GF-D8 (cell line): Measurements from ENCODE around the gene PPP1R1B.
"Not testable (repeated sequence)": the region's sequence is repeated elsewhere in the genome, so short reads cannot be mapped to it uniquely, and the experiment has no call there.

ENCODE experiments used
- DNase-seq: peaks from one replicate; lab custom pipeline; 2025; lab: John Stamatoyannopoulos, UW

Gene PPP1R1B

GRCh38 chr17:39626171-39627046 is at the start of gene PPP1R1B:
PPP1R1B (plus strand) TSS chr17:39626952; CDS start chr17:39627393, 441 bp downstream.
- DNase-seq = no peak

- DNase-seq = no peak
Observed at GRCh38 chr17:39578272-39578671, 48.5 kb upstream of the PPP1R1B start.

GRCh38 chr17:39579318-39580081 is 47.3 kb upstream of the PPP1R1B start:
- no peak for DNase-seq

DNA sequence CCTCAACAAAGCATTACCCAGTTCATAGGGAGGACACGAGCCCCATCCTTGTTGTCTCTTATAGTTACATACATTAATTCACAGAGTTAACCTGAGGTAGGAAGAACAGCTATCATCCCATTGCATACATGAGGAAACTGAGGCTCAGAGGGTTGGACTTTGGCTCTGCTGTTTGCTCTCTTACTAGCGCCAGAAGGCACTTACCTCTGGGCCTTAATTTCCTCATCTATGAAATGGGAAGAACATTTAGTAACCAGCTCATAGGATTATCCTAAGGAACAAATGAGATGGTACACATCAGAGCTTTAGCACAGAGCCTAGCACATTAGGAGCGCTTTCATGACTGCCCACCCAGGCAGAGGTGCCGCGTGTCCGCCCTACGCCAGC is 46.7 kb upstream of the PPP1R1B start:
- no peak for DNase-seq

DNA sequence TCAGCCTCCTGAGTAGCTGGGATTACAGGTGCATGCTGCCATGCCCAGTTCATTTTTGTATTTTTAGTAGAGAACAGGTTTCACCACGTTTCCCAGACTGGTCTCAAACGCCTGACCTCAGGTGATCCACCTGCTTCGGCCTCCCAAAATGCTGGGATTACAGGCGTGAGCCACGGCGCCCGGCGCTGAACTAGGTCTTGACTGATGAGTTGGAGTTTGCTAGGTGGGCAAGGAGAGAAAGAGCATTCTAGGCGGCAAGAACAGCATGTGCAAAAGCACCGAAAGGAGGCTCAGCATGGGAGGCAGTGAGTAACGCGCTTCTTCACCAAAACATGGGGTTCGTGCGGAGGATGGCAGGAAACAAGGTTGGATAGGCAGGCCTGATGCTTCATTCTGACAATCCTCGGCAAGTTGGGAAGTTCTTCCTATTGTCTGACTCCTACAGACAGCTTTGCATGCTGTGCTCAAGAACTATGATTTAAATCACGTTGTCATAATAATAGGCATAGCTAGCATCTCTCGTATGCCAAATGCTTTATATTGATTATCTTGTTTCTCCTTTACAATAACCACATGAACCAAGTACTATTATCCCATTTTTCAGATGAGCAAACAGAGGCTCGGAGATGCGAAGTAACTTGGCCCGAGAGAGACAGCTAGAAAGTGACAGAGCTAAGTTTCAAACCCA is 45.5 kb upstream of the PPP1R1B start:
- DNase-seq = no peak

DNA sequence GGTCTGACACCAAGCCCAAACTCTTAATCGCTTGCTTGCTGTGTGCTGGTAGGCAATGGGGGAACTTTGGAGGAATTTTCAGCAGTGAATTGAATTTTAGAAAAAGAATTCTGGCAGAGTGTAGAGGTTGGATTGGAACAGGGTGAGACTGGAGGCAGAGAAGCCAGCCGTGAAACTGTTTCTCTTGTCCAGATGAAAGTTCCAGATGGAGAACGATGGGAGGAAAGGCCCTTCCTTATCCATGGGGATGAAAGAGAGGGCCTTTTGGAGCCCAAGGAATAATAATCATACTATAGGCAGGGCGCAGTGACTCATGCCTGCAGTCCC is 45.0 kb upstream of the PPP1R1B start:
- DNase-seq = no peak

DNA sequence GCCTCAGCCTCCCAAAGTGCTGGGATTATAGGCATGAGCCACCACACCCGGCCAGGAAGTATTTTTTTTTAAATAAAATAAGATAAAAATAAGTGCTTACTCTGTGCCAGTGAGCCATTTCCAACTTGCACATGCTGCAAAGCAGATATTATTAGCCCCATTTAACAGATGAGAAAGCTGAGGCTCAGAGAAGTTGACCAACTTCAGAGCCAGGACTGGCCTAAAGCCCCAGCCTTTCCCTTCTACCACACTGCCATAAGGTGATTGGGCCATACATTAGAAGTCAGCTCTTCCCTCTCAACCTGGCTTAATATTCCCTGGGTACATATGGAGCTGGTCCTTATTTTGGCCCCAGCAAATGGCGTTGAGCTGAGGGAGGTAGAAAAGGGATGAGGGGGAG is 44.1 kb upstream of the PPP1R1B start:
- DNase-seq = no peak

DNA sequence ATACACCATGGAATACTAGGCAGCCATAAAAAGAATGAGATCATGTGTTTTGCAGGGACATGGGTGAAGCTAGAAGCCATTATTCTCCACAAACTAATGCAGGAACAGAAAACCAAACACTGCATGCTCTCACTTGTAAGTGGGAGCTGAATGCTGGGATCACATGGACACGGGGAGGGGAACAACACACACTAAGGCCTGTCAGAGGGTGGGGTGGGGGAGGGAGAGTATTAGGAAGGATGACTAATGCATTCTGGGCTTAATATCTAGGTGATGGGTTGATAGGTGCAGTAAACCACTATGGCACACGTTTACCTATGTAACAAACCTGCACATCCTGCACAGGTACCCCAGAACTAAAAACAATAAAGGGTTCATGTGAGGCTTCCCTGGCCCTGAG is 36.6 kb upstream of the PPP1R1B start:
- not testable (repeated sequence) for DNase-seq

DNA sequence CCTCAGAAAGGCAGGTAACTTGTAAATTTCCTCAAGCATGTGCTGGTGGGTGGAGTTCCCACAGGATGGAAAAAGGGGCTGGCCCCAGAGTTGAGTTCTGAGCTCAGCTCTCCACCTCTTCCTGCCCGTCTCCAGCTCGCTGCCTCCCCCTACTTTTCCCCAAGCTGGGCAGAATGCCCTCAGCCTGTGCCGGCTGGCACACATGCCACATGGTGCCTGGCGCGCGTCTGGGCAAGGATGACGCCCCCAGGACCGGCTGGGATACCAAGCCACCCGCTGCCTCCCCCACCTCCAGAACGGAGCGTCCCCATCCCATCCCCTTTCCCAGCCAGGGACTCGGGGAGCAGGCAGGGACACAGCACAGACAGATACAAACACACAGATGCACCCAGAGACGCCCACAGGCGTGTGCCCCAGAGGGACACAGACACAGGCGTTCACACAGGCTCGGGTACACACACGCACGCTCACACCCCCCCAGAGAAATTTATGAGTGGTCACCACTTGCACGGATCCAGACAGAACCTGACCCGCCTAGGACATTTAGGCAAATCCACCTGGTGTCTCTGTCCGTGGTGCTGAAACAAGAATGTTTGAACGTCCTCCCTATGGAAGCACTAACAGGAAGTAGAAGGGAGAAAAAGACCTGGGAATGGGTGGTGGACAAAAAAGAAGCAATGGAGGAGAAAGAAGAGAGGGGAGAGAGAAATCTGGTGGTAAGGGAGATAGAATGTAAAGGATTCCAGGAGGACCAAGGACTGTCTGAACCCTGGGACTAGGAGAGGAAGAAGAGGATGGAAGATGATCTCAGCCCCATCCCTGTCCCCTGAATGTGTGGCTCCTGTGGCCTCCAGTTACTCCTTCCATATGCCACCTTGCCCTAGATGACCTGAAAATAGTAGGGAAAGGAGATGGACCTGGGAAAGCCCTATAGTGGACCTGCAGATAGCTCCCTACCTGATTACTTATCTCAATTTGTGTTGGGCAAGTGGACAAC is 34.5 kb upstream of the PPP1R1B start:
- no peak for DNase-seq

- no peak for DNase-seq
Observed at GRCh38 chr17:39593371-39593770, 33.4 kb upstream of the PPP1R1B start.

GRCh38 chr17:39595294-39595693 is 31.5 kb upstream of the PPP1R1B start:
- no peak for DNase-seq

DNA sequence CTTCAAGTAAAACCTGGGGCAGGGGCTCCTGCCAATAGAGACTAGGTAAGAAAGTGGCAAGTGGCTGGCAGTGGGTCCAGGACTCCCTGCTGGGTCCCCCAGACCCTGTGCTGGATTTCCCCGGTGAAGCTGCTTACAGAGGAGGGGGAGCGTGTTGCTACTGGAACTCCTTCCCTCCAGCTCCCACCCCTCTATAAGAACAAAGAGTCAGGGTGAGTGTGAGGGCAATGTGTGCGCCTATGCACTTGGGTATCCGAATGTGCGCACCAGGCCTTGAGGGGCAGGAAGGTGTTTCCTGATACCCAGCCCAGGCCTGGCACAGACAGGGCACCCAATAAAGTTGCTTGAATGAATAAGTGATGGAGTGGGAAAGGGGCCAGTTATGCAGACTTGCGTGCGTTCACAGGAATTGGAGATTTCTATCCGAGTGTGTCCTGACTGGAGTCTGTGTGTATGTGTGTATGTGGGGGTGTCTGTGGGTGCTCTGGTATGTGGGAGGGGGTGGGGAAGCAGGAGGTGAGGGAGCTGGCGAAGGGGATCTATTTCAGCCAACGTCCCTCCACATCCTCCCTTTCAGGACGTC is 30.7 kb upstream of the PPP1R1B start:
- DNase-seq = no peak

DNA sequence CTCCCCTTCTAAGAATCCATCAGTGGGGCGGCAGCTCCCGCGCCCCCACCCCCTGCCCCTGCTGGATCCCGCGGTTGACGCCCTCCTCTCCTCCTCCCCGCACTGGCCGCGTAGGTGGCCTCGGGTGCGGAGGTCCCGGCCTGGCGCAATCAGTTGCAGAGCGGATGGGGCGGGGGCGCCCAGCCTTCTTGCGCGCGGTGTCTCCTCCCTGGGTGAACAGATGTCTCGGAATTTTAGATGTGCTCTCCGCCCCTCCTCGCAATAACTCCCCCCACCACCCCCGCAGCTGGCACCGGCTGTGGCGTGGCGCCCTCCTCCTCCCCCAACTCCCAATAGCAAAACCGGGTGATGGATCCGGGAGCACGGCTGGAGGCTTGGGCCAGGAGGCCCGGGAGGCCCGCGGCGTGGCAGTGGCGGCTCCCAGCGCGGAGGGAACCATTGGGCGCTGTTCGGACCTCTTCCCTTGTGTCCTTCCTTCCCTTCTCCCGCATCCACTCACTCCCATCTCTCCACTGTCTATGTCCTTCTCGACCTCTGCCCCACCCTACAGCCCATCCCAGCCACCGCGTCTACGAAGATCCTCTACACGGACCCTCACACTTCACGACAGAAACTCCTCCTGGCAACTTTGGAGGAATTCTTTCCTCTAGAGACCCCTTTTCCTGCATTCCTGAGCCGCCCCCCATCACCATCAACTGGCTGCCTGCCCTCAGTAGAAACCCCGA is 30.0 kb upstream of the PPP1R1B start:
- DNase-seq = no peak

GRCh38 chr17:39597372-39598046 is 29.2 kb upstream of the PPP1R1B start:
- DNase-seq = no peak

DNA sequence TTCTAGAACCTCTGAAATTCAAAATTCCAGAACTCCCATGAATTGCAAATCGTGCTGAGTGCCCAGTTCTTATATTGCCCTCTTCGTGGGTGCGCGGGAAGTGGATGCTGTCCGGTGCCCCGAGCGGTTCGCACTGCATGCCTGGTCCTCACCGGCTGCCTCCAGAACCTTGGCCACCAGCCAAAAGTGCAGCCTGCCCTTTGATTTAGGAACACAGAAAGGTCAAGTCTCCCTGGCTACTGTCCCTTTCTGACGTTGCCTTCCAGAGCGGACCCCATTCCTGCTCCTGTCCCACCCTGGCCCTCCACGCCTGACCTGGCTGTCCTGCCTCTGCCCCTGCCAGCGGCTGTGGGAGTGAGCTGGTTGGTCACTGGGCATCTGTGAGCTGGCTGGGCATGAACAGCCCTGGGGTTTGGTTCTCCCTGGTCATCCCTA is 28.7 kb upstream of the PPP1R1B start:
- DNase-seq = no peak

DNA sequence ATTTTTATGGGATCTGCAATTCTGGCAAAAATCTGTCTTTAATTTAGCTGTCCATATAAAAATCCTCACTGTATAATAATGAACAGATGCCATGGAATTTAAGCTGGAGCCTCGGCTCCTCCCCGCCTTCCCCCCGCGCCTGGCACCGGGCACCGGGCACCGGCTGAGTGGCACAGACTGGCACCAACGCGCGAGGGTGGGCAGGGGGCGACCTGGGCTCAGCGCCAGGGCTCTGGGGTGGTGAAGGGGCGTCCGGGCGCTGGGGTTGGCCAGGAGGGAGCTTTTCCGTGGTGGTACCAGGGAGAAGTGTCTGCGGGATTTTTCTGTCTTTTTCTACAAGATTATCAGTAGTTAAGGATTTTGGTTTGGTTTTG is 28.1 kb upstream of the PPP1R1B start:
- no peak for DNase-seq

DNA sequence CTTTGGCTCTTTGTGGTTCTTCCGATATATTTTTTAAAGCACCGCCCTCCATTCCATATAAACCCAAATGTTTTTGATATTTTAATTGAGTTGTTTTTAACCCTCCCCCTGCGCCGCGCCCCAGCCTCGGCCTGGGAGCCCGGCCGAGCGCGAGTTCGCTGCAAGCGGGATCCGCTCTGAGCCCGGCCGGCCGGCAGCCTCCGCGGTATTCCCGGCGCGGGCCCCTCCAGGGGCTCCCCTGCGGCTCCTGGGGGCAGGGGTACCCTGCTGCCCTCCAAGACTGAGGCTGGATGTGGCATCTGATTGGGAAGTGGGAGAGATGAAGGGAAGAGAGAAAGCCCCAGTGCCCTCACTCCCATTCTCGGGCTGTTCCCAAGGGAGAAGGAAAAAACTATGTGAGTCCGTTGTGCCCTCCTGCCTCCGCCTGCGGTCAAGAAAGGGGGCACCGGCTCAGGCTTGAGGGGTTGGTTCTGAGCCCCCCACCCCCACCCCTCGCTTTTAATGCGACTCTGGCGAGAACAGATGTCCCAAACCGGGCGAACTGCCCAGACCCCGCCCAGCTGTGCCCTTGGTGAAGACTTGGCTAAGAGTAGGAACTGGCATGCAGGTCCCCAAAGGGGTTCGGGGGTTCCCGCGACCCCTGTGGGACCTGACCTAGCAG is 27.6 kb upstream of the PPP1R1B start:
- DNase-seq = no peak

DNA sequence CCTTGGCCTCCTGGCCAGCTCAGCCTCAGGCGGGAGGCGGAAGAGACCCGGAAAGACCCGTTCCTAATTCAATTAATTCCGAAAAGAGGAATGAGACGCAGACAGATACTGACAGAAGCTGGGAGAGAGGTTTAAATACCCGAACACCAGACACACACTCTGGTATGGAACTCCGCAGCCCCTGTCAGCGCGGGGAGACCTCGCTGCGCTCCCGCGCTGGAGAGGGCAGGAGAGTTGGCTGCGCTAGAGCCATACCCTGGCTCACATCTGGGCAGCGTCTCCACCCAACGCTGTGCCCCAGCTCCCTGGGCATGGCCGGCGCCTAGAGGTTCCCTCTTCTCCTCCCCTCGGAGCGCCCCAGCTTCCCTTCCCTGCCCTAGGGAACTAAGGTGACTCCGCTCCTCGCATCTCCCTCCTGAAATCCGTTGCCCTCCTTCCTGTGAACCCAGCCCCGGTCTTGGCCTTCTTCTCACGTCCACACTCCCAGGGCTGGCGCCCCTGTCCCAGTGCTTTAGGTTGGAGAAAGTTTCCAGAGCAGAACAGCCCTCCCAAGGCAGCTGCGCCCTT is 27.0 kb upstream of the PPP1R1B start:
- no peak for DNase-seq
